Liver (tissue), 9 donors: ENCODE measurements around the gene JAG2. TPM values are rescaled to one million over a fixed set of nuclear protein-coding genes. Genes with fewer than 3 reads are reported as not detected.

Experiments used
- DNase-seq: peaks from one replicate; pipeline ENCODE4 v3.0.0-alpha.2; 2017; ENCODE audit warnings: low spot score
- H3K27ac ChIP-seq, 2 donors: one replicate each; pipeline ENCODE4 v1.7.0; 2013; ENCODE audit warnings: inconsistent platforms in 2 of 2, low read length in 2 of 2, control low read depth in 1 of 2, low read depth in 1 of 2, mild to moderate bottlenecking in 1 of 2
- H3K27me3 ChIP-seq, 4 donors: one replicate each; pipeline versions ENCODE4 v1.6.1 to v1.7.0; 2013; ENCODE audit warnings: low read length in 3 of 4, inconsistent platforms in 1 of 4, mild to moderate bottlenecking in 1 of 4, moderate library complexity in 1 of 4; ENCODE audit not compliant: control insufficient read depth in 4 of 4, insufficient read depth in 4 of 4
- H3K36me3 ChIP-seq, 4 donors: one replicate each; pipeline versions ENCODE4 v1.6.1 to v1.7.0; 2013; ENCODE audit warnings: low read length in 3 of 4, mild to moderate bottlenecking in 3 of 4, low read depth in 1 of 4, moderate library complexity in 1 of 4; ENCODE audit not compliant: control insufficient read depth in 4 of 4, insufficient read depth in 3 of 4
- H3K4me1 ChIP-seq, 4 donors: one replicate each; pipeline versions ENCODE4 v1.6.1 to v1.7.0; 2013; ENCODE audit warnings: low read length in 3 of 4, mild to moderate bottlenecking in 3 of 4, moderate library complexity in 1 of 4; ENCODE audit not compliant: control insufficient read depth in 4 of 4, insufficient read depth in 4 of 4
- H3K4me3 ChIP-seq, 3 donors: one replicate each; pipeline versions ENCODE4 v1.6.1 to v1.7.0; 2013; ENCODE audit warnings: low read length in 3 of 3, control low read depth in 1 of 3, low read depth in 1 of 3, mild to moderate bottlenecking in 1 of 3
- H3K9ac ChIP-seq, 2 donors: one replicate each; pipeline ENCODE4 v1.7.0; 2013; ENCODE audit warnings: low read length in 2 of 2, mild to moderate bottlenecking in 2 of 2, moderate library complexity in 2 of 2, control low read depth in 1 of 2, low read depth in 1 of 2
- H3K9me3 ChIP-seq, 4 donors: one replicate each; pipeline versions ENCODE4 v1.6.1 to v1.7.0; 2013; ENCODE audit warnings: low read length in 3 of 4; ENCODE audit not compliant: control insufficient read depth in 4 of 4
- EGR1 ChIP-seq, 2 donors: IDR thresholded peaks; 2 replicates each; pipeline ENCODE4 v1.6.1; 2016 to 2018; ENCODE audit warnings: antibody characterized with exemption in 2 of 2, low read depth in 2 of 2
- FOXA1 ChIP-seq: IDR thresholded peaks from 2 replicates; pipeline ENCODE4 v1.6.1; 2016; ENCODE audit warnings: antibody characterized with exemption
- GABPA ChIP-seq, 2 donors: IDR thresholded peaks in 1 of 2; conservative IDR thresholded peaks in 1 of 2; 2 replicates each; pipeline ENCODE4 v1.6.1; 2016; ENCODE audit warnings: antibody characterized with exemption in 2 of 2, mild to moderate bottlenecking in 1 of 2, moderate library complexity in 1 of 2
- HNF4A ChIP-seq, 2 donors: conservative IDR thresholded peaks; 2 replicates each; pipeline ENCODE4 v1.6.1; 2016; ENCODE audit warnings: antibody characterized with exemption in 2 of 2, mild to moderate bottlenecking in 2 of 2
- HNF4G ChIP-seq: IDR thresholded peaks from 2 replicates; pipeline ENCODE4 v1.6.1; 2016; ENCODE audit warnings: antibody characterized with exemption
- JUND ChIP-seq, 2 donors: IDR thresholded peaks; 2 replicates each; pipeline ENCODE4 v1.6.1; 2016; ENCODE audit warnings: antibody characterized with exemption in 2 of 2
- RAD21 ChIP-seq, 2 donors: IDR thresholded peaks; 2 replicates each; pipeline ENCODE4 v1.6.1; 2016; ENCODE audit warnings: antibody characterized with exemption in 2 of 2, mild to moderate bottlenecking in 2 of 2
- RXRA ChIP-seq, 2 donors: IDR thresholded peaks; 2 replicates each; pipeline ENCODE4 v1.6.1; 2017 to 2018; ENCODE audit warnings: antibody characterized with exemption in 2 of 2, mild to moderate bottlenecking in 1 of 2
- YY1 ChIP-seq: IDR thresholded peaks from 2 replicates; pipeline ENCODE4 v1.6.1; 2016; ENCODE audit warnings: antibody characterized with exemption, mild to moderate bottlenecking
- WGBS: extraction: QIAGEN DNeasy Blood & Tissue Kit; methylation state at CpG from one replicate; pipeline ENCODE4 v1.1.7; 2013; 5-methylcytosine and 5-hydroxymethylcytosine counted together
- polyA plus RNA-seq, 2 donors: library from polyadenylated mRNA; stranded (reverse) in 1 of 2; unstranded in 1 of 2; fragments of 200-250 nt in 1 of 2; fragments of >200 nt in 1 of 2; fragmentation: Nextera tagmentation in 1 of 2; extraction: Ambion mirVana in 1 of 2; gene quantifications; one replicate each; pipeline versions ENCODE4 v1.2.1 to v1.2.3, GENCODE V29; 2013 to 2015
- total RNA-seq, 2 donors: library from RNA; depleted of rRNA; stranded (reverse); fragments of >200 nt; gene quantifications; one replicate each; pipeline ENCODE4 v1.2.3, GENCODE V29; 2014
- TF ChIP-seq, protein P1 (sequence below): IDR thresholded peaks from 2 replicates; pipeline ENCODE4 v1.6.1; 2016; ENCODE audit warnings: antibody characterized with exemption
- TF ChIP-seq, protein P2 (sequence below): IDR thresholded peaks from 2 replicates; pipeline ENCODE4 v1.6.1; 2016; ENCODE audit warnings: antibody characterized with exemption, mild to moderate bottlenecking
- TF ChIP-seq, protein P3 (sequence below): IDR thresholded peaks from 2 replicates; pipeline ENCODE4 v1.6.1; 2016; ENCODE audit warnings: antibody characterized with exemption
- TF ChIP-seq, protein P4 (sequence below): fragments of 150-350 bp; IDR thresholded peaks from 2 replicates; pipeline ENCODE4 v1.5.1; 2017; ENCODE audit warnings: improper control_type of control experiment, low read depth, low read length; ENCODE audit not compliant: missing input control
- donor health status: healthy.
- donor health status: healthy.
- donor health status: healthy.
- donor health status: healthy.
- donor health status: healthy.

Gene JAG2
- total and polyA plus RNA-seq, 4 donors, result 0.24 to 1.0 (median 0.54) TPM

DNA sequence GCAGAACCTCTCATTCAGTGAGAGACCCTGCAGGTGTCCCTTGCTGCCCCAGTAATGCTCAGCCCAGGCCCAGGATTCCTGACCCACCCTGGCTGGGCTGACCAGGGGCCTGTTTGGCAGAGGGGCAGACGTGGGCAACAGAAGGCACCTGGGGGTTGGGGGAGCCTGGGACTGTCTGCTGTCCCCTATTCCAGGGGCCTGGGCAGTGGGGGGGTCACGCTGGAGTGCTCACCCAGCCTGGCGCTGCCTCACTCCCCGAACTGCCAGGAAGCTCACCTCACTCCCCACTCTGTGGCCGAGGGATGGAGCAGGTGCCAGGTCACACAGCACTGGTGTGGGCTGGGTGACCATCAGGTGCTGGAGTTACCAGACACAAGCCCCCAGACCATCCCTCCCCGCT, 35.1 kb upstream of the JAG2 start:
- H3K4me1 ChIP-seq, result peaks cover 12 to 32% (median 24%) of the 10 kb centered on the region in 4 donors
- peak overlapping the region in 1 of 2 donors; percentile 71 for H3K27ac ChIP-seq
- no peaks in the 10 kb centered on the region for H3K36me3 ChIP-seq
- no peak overlapping the region for H3K4me3 ChIP-seq
- no peaks in the 10 kb centered on the region for H3K27me3 ChIP-seq
- DNase-seq, result no peak
- no peaks in the 10 kb centered on the region for H3K9me3 ChIP-seq
- WGBS, result 82% methylated on average over 6 of the region's 6 CpGs
- H3K9ac ChIP-seq, result no peak overlapping the region
- TF ChIP-seq FOXA1 (no peak), EGR1 (IDR thresholded peaks at IDR 0.05; ENCODE audit: low read depth in 2 of 2) (no peak), YY1 (no peak), RAD21 (IDR thresholded peaks at IDR 0.05) (no peak), GABPA (IDR thresholded peaks at IDR 0.05 in 1 of 2, conservative IDR thresholded peaks at IDR 0.05 in 1 of 2) (no peak), HNF4G (no peak), HNF4A (conservative IDR thresholded peaks at IDR 0.05) (no peak), RXRA (IDR thresholded peaks at IDR 0.05) (no peak)
- TF ChIP-seq, protein P1, sequence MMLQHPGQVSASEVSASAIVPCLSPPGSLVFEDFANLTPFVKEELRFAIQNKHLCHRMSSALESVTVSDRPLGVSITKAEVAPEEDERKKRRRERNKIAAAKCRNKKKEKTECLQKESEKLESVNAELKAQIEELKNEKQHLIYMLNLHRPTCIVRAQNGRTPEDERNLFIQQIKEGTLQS, result no peak
- TF ChIP-seq, protein P2, sequence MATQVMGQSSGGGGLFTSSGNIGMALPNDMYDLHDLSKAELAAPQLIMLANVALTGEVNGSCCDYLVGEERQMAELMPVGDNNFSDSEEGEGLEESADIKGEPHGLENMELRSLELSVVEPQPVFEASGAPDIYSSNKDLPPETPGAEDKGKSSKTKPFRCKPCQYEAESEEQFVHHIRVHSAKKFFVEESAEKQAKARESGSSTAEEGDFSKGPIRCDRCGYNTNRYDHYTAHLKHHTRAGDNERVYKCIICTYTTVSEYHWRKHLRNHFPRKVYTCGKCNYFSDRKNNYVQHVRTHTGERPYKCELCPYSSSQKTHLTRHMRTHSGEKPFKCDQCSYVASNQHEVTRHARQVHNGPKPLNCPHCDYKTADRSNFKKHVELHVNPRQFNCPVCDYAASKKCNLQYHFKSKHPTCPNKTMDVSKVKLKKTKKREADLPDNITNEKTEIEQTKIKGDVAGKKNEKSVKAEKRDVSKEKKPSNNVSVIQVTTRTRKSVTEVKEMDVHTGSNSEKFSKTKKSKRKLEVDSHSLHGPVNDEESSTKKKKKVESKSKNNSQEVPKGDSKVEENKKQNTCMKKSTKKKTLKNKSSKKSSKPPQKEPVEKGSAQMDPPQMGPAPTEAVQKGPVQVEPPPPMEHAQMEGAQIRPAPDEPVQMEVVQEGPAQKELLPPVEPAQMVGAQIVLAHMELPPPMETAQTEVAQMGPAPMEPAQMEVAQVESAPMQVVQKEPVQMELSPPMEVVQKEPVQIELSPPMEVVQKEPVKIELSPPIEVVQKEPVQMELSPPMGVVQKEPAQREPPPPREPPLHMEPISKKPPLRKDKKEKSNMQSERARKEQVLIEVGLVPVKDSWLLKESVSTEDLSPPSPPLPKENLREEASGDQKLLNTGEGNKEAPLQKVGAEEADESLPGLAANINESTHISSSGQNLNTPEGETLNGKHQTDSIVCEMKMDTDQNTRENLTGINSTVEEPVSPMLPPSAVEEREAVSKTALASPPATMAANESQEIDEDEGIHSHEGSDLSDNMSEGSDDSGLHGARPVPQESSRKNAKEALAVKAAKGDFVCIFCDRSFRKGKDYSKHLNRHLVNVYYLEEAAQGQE, result no peak
- TF ChIP-seq, protein P3, sequence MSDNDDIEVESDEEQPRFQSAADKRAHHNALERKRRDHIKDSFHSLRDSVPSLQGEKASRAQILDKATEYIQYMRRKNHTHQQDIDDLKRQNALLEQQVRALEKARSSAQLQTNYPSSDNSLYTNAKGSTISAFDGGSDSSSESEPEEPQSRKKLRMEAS, result no peak

DNA sequence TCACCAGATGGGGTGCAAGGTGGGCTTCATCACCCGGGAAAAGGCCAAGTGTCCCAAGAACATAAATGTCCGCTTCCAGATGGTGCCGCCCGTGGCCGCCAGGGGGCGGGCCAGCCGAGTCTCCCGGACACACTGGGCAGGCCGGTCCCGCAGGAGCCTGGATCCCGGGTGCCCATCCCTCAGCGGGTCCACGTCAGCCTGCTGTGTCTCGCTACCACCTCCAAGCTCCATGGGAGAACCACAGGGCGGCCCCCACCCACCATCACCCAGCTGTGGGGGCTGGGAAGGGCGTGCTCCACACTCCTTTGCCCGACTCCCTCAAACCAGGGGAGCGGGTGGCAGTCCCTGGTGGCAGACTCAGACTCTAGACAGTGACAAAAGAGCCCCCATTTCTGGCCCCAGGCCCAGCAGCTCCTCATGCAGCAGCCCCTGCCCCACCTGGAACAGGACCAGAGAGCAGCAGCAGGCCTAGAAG, 34.5 kb upstream of the JAG2 start:
- H3K4me1 ChIP-seq, result peaks cover 12 to 33% (median 25%) of the 10 kb centered on the region in 4 donors
- H3K36me3 ChIP-seq, result no peaks in the 10 kb centered on the region
- H3K9me3 ChIP-seq, result no peaks in the 10 kb centered on the region
- no peak overlapping the region for H3K9ac ChIP-seq
- peaks cover 0 to 3% (median 0%) of the 10 kb centered on the region in 4 donors for H3K27me3 ChIP-seq
- H3K4me3 ChIP-seq, result no peak overlapping the region
- H3K27ac ChIP-seq, result no peak overlapping the region
- peak; percentile 81 for DNase-seq
- 9% methylated on average over 18 of the region's 18 CpGs for WGBS
- TF ChIP-seq YY1 (no peak), JUND (IDR thresholded peaks at IDR 0.05) (no peak), RAD21 (IDR thresholded peaks at IDR 0.05) (peak; percentile 80 to 86)
- TF ChIP-seq, protein P4, sequence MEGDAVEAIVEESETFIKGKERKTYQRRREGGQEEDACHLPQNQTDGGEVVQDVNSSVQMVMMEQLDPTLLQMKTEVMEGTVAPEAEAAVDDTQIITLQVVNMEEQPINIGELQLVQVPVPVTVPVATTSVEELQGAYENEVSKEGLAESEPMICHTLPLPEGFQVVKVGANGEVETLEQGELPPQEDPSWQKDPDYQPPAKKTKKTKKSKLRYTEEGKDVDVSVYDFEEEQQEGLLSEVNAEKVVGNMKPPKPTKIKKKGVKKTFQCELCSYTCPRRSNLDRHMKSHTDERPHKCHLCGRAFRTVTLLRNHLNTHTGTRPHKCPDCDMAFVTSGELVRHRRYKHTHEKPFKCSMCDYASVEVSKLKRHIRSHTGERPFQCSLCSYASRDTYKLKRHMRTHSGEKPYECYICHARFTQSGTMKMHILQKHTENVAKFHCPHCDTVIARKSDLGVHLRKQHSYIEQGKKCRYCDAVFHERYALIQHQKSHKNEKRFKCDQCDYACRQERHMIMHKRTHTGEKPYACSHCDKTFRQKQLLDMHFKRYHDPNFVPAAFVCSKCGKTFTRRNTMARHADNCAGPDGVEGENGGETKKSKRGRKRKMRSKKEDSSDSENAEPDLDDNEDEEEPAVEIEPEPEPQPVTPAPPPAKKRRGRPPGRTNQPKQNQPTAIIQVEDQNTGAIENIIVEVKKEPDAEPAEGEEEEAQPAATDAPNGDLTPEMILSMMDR, result peak; percentile 89
